HUDEP-2 (cell line): ENCODE measurements around the gene NAXD.
"Not testable (repeated sequence)": the region's sequence is repeated elsewhere in the genome, so short reads cannot be mapped to it uniquely, and the experiment has no call there.

Experiments
- DNase-seq, 76 experiments: peaks; one replicate each; lab custom pipeline; 2025; ENCODE audit not compliant: unreplicated experiment in 76 of 76; lab: John Stamatoyannopoulos, UW

The NAXD gene

DNA sequence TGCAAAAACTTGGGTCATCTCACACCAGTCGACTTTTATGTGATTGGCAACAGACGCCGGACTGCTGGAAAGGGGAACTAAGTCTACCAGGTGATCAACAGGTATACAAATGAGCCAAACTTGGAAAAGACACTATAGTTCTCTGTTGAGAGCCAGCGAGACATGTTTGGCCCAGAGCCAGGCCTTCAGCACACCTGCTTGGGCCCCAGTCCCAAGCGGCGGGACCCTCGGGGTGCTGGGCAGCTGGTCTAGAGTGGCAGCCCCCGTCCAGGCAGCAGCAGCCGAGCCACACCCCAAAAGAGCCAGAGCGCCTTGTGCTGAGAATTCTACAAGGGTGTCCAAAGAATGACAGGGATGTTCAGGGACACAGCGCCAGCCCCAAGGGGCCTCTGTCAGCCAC lies 28.0 kb downstream of the NAXD start:
- no peak for DNase-seq

DNA sequence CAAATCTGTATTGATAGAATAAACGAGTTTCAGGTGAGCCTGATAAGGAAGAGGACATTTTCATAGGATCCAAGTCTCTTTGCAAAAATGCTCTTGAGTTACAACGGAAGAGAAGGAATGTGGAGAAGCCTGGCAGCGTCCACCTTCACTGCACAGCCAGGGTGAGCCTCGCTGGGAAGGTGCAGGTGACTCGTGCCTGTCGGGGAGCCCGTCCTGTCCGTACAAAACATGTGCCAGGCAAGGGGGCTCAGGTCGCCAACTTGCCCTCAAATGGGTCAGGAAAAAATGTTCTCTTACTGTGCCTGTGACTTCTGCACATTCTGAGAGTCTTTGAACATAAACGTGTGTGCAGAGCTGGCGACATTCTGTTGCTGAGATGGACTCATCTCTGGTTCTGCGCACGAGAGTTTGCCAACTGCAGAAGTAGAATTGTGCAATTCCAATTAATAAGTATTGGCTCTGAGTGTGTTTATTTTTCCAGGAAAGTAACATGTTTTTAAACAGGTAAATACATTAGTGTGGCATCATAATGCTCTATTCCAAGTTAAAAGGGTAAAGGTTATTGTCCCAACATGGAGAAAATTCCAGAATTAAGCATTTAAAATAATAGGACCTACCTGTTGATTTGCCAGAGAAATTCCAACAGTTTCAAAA lies 28.6 kb downstream of the NAXD start:
- DNase-seq = no peak

DNA sequence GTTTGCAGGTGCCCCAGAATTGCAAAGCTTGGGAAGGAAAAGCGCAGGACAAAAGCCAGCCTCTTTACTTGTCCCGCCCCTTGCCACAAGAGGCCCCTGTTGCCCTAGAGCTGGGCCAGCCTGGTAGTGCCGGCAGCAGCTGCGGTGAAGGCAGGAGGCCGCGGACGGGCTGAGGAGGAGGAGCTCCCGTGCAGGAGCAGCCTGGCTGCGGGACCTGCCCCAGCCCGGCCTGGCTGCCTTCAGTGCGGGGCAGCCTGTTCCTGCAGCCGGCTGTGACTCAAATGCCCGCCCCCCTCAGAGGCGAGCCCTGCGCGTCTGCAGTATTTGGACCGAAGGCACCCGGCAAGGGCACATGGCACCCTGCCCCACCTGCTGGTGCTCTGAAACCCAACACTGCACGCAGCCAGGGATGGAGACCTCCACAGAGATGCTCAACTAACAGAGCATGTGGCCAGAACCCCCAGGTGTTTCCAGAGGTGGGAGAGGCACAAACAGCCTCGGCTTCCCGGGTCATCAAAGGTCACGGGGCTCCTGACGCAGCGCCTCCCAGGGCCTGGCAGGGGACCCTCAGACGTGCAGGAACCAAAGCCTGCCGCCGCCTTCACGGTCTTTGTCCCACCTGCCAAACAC lies 29.7 kb downstream of the NAXD start:
- DNase-seq = peak in 36 of 76 experiments; percentile 1 to 81 (median 22)

DNA sequence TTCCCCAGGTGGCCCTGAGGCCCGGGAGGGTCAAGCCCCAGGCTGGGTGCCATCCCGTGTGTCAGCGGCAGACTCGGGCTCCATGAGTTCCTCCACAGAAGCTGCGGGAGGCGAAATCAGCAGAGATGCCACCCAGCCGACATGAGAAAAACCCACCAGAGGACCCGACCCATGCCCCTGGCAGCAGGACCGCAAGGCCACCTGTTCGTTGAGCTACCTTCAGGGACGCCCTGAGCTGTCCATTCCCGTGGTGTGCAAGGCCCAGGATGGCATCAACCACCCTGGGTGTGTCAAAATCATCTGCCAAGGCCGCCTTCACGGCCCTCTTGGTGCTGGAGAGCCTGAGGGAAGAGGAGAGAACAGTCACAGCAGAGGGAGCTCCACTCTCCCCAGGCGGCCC lies 30.4 kb downstream of the NAXD start:
- DNase-seq = no peak

DNA sequence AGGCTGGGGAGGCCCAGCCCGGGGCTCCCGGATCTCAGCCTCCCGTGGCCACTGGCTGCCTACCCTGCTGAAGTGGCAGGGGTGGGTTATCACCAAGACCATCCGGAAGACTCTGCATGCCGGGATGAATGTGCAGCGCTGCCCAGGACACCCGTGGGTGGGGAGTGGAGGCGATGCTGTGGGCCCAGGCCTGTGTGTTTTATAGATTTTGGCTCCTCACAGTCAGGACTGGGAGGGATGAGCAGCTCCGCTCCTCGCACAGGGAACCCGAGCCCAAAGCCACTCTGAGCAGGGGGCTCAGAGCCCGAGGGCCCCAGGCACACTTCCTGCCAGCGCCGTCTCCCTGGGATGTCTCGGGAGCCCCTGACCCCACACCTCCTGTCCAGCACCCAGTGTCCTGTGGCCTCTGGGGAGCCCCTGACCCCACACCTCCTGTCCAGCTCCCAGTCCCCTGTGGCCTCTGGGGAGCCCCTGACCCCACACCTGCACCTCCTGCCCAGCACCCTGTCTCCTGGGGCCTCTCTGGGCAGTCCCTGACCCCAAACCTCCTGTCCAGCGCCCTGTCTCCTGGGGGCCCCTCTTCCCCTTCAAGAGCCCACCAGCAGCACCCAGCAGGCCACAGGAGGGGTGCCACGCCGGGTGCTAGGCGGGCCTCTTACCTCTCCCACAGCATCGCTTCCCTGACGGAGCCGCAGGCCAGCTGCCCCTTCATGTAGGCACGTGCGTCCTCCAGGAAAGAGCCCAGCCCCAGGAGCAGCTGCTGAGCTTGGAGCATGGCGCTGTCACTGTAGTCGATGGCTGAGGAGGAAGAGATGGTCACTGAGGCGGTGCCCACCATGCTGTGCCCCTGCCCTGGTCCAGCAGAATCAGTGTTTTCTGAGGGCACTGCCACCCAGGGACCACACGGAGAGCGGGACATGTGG lies 31.4 kb downstream of the NAXD start:
- DNase-seq = no peak

DNA sequence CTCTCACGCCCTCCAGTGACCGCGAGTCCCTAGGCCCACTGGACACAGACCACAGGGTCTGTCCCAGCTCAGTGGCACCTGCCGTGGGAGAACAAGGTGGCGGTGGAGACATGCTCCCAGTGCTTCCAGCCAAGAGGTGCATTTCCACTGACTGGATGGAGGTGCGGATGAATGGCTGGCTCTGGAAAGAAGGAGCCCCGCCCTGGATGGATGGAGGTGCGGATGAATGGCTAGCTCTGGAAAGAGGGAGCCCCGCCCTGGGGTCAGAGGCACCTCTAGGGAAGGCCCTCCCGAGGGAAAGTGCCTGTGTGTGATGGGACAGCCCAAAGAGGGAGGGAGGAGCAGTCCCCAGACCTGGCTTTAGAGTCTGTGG lies 32.0 kb downstream of the NAXD start:
- no peak for DNase-seq

DNA sequence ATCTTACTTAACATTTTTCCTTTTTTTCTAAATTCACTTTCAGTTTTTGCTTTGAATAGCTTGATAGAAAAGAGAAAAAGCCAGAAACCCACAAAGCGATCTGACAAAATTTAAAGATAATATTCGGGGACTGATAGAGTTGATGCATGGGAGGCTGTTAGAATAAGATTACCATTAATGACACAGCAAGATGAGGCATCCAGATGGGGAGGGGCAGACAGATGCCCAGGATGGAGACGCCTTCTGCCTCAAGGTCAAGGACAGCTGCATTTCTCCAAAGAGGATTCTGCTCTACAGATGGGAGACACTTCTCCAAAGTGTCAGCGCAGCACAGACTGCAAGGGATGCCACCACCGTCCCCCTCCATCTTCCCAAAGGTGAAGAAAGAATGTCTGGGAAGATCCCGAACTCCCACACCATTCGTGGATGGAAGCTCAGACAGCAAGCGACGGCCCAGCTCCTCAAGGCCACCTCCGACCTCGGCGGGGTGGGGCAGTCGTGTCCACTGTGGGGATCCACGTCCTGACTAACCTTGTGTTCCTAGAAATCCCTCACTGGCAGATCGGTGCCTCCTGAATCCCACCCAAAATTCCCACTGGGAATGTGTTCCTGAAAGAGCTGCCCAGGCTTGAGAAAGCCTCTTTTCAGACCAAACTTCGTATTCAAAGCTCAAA lies 32.9 kb downstream of the NAXD start:
- peak in 21 of 76 experiments; percentile 0 to 53 (median 20) for DNase-seq

DNA sequence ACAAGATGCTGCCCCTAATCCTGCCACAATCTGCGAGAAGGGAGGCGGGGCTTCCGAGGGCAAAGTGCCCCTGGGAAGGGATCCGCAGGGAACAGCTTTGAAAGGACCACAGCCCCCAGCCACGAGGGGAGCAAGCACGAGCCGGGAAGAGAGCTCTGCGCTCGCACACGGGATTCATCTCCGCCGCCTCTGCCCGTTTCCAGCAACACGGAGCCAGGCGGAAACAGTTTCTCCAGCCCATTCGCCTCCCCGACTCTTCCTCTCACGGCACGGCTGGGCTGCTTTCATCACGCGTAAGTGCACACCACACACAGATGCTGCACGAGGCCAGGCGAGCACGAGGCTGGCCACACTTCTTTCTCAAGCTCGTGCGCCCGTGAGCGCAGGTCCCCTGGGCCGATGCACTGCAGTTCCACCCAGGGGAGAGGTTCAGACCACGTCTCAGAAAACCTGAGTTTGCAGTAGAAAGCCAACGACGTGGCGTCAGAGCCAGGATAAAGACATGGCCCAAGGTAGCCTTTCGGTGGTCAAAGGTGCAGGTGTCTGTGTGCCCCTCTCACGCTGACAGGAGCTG lies 33.6 kb downstream of the NAXD start:
- no peak for DNase-seq

DNA sequence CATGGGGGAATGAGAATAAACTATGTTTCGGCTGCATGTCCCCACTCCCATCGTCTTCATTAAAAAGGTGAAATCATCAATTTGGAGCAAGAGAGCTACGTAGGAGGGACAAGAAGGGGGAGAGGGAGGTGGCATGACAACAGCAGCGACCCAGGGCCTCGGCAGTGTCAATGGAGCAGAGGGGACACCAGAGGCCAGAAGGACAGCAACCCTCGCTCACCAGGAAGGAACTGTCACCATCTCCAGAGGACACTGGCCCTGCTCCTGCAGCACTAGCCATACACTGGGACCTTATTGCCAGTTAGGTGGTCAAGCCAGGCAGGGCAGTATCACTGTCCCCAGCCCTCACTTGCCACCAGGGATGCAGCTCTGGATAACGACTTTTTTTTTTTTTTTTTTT lies 34.2 kb downstream of the NAXD start:
- DNase-seq = no peak

DNA sequence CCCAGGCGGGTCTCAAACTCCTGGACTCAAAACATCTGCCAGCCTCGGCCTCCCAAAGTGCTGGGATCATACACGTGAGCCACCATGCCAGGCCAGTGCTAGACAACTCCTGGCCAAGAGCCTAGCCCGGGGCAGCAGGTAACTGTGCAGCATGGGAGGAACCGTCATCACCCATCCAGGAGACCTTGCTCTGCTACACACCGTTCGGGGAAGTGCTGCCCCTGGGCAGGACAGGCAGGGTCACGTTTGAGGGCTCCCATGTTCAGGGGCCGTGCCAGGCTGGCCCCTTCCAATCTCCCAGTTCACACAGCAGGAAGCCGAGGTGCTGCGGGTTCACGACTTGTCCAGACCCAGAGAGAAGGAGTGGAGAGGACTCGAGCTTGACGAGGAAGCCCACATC lies 35.1 kb downstream of the NAXD start:
- no peak for DNase-seq

DNA sequence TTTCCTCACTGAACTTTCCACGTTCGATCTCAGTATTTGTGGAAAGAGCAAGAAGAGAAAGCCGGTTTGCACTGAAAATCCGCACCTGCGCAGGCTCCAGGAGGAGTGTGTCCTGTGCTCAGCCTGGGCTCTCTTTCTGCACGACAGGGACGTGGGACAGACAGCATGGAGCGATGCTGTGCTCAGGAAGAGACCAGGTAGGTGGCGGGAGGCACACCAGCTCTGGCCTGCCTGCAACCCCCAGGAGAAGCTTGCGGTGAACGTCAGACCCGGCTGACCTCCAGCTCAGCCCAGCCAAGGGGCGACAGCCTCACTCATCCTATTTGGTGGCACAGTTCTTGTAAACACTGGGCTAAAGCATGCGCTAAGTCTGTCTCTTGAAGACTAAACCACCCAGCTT lies 35.9 kb downstream of the NAXD start:
- DNase-seq = no peak

DNA sequence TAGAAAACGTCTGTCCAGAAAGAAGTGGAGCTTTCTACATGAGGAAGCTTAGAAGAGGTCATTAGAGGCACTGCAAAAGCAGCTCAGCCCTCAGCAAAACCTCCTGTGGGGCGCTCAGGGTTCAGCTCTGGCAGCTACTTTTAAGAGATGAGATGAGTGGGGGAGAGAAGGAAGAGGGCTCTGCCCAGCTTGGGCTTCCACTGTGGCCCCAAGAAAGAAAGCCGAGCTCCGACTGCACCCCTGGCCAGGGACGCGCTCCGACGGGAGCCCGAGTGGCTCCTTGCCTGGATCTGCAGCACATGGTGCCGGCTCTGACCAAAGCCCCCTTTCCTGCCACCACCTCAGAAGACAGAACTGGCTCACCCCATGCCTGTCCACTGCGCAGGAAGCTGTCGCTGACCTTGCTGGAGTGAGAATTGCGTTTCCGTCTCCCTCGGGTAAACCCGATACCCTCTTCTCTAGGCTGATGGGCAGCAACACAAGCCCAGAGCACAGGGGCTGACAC lies 36.4 kb downstream of the NAXD start:
- DNase-seq = no peak

DNA sequence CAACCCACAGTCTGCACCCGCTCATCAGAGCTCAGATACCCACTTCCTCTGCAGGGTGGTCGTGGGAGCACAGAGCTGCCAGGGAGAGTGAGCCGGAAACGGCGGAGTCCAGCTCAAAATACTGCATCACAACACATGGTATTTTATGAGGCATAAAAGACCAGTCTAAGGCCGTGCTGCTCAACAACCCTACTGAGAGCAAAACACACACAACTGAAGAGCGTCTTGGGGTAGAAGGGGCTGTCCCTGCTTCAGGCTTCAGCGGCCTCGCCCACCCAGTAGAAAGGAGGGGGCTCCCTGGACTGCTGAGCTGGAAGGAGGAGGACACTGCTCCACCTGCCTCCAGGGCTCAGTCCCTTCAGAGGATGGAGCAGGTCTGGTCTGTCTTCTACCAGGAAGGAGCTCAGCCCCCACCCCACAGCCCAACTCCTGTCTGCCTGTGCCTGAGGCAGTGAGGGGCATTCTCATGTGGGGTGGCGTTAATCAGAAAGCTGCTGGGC lies 36.9 kb downstream of the NAXD start:
- no peak for DNase-seq

DNA sequence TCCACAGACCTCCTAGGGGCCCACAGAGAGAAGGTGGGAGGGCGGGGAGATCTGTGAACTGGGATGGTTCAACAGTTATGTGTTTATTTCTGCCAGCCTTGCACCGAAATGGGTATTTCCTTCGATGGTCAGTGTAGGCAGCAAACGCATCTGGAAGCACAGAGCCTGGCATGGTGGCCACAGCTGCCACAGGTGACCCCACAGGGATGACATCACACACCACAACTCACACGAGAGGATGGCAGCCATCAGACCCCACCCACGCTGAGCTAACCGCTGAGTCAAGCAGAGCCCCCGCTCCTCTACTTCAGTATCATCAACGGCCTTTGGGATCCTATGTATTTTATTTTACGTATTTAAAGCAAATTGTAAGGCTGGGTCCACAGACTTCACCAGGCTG lies 37.4 kb downstream of the NAXD start:
- no peak for DNase-seq

DNA sequence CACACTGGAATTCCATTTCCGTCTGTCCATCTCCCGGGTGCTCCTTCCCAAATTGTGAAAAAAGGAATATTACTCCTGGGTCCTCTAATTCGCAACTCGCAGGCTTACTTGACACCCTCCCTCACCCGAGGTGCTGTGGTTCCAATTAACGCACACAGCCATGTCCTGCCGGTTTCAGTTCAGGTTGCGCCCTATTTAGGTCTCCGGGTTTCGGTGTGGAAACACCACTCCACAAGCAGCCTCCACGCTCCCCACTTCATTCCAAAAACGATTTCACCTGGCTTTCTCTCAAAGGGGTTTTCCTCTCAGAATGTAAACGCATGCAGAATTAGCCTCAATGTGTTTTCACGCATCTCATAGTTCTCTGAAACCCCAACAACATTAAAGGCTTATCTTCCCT lies 37.9 kb downstream of the NAXD start:
- DNase-seq = no peak

DNA sequence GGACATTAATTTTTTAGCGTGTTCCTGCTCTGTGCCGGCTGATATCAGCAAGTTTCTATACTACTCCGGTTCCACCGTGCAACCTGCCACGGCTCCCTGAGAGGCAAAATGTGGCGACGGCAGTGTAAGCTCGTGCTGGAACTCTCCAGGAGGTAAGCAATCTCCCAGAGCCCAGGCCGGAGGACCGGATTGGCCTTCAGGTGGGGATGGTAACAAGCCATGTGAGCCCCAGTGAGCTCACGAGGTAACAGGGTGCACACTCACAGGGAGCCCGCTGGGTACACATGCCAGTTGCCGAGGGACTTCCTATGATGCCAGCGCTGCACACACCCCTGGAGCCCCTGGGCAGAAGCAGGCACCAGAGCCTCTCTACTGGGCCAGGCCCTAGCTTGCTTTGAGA lies 38.5 kb downstream of the NAXD start:
- no peak for DNase-seq

DNA sequence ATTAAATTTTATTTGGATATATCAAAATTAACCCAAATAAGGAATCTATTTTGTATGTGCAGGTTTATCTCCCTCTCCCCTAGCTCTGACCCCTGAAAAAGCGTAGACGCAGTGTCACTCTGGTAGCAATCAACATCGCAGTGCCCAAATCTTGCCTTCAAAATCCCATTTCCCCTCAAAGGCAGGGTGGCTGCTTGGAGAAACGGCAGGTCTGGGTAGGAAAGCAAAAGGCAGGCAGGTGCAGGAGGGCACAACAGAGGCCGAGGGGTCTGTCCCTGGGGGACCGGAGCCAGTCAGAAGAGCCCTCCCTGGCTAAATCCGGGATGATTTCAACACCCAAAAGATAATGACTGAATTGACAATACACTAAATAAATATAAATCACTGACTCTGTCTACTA lies 41.9 kb downstream of the NAXD start:
- DNase-seq = no peak

DNA sequence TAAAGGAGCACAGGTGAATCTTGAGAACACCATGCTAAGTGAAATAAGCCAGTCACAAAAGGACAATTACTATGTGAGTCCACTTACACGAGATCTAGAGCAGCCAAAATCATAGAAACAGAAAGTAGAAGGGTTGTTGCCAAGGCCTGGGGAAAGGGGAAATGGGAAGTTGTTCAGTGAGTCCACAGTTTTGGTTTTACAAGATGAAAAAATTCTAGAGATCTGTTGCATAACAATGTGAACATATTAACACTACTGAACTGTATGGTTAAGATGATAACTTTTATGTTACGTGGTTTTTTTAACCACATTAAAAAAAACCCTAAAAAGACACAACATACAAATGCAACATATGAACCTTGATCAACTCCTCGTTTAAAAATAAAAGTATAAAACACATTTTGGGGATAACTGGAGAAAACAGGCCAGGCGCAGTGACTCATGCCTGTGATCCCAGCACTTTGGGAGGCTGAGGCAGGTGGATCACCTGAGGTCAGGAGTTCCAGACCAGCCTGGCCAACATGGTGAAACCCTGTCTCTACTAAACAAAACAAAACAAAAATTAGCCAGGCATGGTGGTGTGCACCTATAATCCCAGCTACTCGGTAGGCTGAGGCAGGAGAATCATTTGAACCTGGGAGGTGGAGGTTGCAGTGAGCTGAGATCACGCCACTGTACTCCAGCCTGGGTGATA lies 43.0 kb downstream of the NAXD start:
- DNase-seq = not testable (repeated sequence)

DNA sequence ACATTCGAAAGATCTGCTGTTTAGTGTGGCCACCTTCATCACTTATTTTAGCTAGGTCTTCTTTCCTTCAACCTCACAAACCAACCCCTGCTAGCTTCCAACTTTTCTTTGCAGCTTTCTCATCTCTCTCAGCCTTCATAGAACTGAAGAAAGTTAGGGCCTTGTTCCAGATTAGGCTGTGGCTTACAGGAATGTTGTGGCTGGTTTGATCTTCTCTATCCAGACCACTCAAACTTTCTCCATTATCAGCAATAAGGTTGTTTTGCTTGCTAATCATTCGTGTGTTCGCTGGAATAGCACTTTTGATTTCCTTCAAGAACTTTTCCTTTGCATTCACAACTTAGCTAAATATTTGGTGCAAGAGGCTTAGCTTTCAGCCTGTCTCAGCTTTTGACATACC lies 45.9 kb downstream of the NAXD start:
- no peak for DNase-seq

DNA sequence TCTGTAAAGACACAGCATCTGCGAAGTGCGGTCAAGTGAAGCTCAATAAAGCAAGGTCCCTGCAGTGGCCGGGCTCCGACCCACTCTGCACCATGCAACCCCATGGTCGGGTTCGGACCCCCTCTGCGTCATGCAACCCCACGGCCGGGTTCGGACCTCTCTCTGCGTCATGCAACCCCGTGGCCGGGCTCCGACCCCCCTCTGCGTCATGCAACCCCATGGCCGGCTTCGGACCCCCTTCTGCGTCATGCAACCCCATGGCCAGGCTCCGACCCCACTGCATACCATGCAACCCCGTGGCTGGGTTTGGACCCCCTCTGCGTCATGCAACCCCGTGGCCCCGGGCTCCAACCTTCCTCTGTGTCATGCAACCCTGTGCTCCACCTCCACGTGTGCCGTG lies 46.7 kb downstream of the NAXD start:
- no peak for DNase-seq
